HepG2 (cell line): ENCODE data around the gene GLRX5. TPM values are rescaled to one million over a fixed set of nuclear protein-coding genes. Genes with fewer than 3 reads are reported as not detected.

ENCODE experiments used
- ADNP ChIP-seq: sonication (generic); formaldehyde crosslinking; IDR thresholded peaks from 2 replicates; pipeline ENCODE4 v1.4.0; 2020; ENCODE audit warnings: missing genetic modification reagents
- GZF1 ChIP-seq: sonication (generic); formaldehyde crosslinking; IDR thresholded peaks from 2 replicates; pipeline ENCODE4 v1.5.1; 2020; ENCODE audit warnings: mild to moderate bottlenecking, missing genetic modification reagents
- NAIF1 ChIP-seq: sonication (generic); formaldehyde crosslinking; IDR thresholded peaks from 2 replicates; pipeline ENCODE4 v1.5.0; 2020; ENCODE audit warnings: mild to moderate bottlenecking, missing genetic modification reagents, borderline replicate concordance
- PAX8 ChIP-seq: sonication (generic); formaldehyde crosslinking; IDR thresholded peaks from 2 replicates; pipeline ENCODE4 v1.8.0; 2022; ENCODE audit warnings: mild to moderate bottlenecking, missing genetic modification reagents, borderline replicate concordance
- SAP130 ChIP-seq: IDR thresholded peaks from 2 replicates; pipeline ENCODE4 v1.6.1; 2016; ENCODE audit warnings: low read depth
- ZFX ChIP-seq: sonication (generic); formaldehyde crosslinking; IDR thresholded peaks from 2 replicates; pipeline ENCODE4 v1.4.0; 2020; ENCODE audit warnings: mild to moderate bottlenecking, low read depth, missing genetic modification reagents, moderate library complexity
- ZKSCAN1 ChIP-seq: fragments of 150-350 bp; IDR thresholded peaks from 2 replicates; pipeline ENCODE4 v1.6.1; 2014; ENCODE audit warnings: low read length
- ZMYM3 ChIP-seq: sonication (generic); formaldehyde crosslinking; IDR thresholded peaks from 2 replicates; pipeline ENCODE4 v1.5.1; 2020; ENCODE audit warnings: mild to moderate bottlenecking, missing genetic modification reagents
- ZNF235 ChIP-seq: sonication (generic); formaldehyde crosslinking; IDR thresholded peaks from 2 replicates; pipeline ENCODE4 v1.8.1; 2023; ENCODE audit warnings: mild to moderate bottlenecking, missing genetic modification reagents, borderline replicate concordance
- ZNF256 ChIP-seq: sonication (generic); formaldehyde crosslinking; conservative IDR thresholded peaks from 2 replicates; pipeline ENCODE4 v1.4.0; 2020; ENCODE audit warnings: missing genetic modification reagents
- ZNF3 ChIP-seq: IDR thresholded peaks from 2 replicates; pipeline ENCODE4 v1.7.0; 2017; ENCODE audit warnings: inconsistent platforms
- ZNF431 ChIP-seq: sonication (generic); formaldehyde crosslinking; IDR thresholded peaks from 2 replicates; pipeline ENCODE4 v1.9.0; 2022; ENCODE audit warnings: missing genetic modification reagents, low read depth, mild to moderate bottlenecking, borderline replicate concordance
- ZNF468 ChIP-seq: sonication (generic); formaldehyde crosslinking; IDR thresholded peaks from 2 replicates; pipeline ENCODE4 v1.8.0; 2022; ENCODE audit warnings: mild to moderate bottlenecking, moderate library complexity, missing genetic modification reagents
- ZNF569 ChIP-seq: sonication (generic); formaldehyde crosslinking; IDR thresholded peaks from 2 replicates; pipeline ENCODE4 v1.5.0; 2020; ENCODE audit warnings: mild to moderate bottlenecking, missing genetic modification reagents, moderate library complexity, borderline replicate concordance
- ZNF652 ChIP-seq: IDR thresholded peaks from 2 replicates; pipeline ENCODE4 v1.6.1; 2016; ENCODE audit warnings: low read depth, borderline replicate concordance
- ZNF7 ChIP-seq: IDR thresholded peaks from 2 replicates; pipeline ENCODE4 v1.6.1; 2016; ENCODE audit warnings: missing biosample characterization, missing genetic modification reagents
- ZNF782 ChIP-seq: sonication (generic); formaldehyde crosslinking; IDR thresholded peaks from 2 replicates; pipeline ENCODE4 v1.4.0; 2020; ENCODE audit warnings: missing genetic modification reagents, mild to moderate bottlenecking, borderline replicate concordance
- ZSCAN9 ChIP-seq: IDR thresholded peaks from 2 replicates; pipeline ENCODE4 v1.6.1; 2016; ENCODE audit warnings: borderline replicate concordance
- polyA plus RNA-seq, 8 experiments: library from polyadenylated mRNA; depleted of rRNA in 3 of 8; stranded (reverse) in 7 of 8; unstranded in 1 of 8; fragments of >200 nt; fragmentation: Illumina TruSeq in 4 of 8; extraction: Trizol in 4 of 8; gene quantifications; 2 replicates each; pipeline versions ENCODE4 v1.2.1 to v1.2.3, GENCODE V29; 2011 to 2016; ENCODE audit warnings: low read depth in 4 of 8, missing spikeins in 1 of 8, mixed read lengths in 1 of 8; ENCODE audit not compliant: insufficient read depth in 1 of 8
- total RNA-seq, 5 experiments: library from RNA; depleted of rRNA; stranded (reverse); fragments of >200 nt; fragmentation: Illumina TruSeq; extraction: Trizol; gene quantifications; 2 replicates each; pipeline ENCODE4 v1.2.3, GENCODE V29; 2016; ENCODE audit warnings: low read depth in 1 of 5
- TF ChIP-seq, protein P1 (sequence below), 2 experiments: IDR thresholded peaks; 2 replicates each; pipeline ENCODE4 v1.6.1; 2011 to 2012; ENCODE audit warnings: low read length in 2 of 2, borderline replicate concordance in 1 of 2, low read depth in 1 of 2, mild to moderate bottlenecking in 1 of 2, moderate library complexity in 1 of 2
- TF ChIP-seq, protein P2 (sequence below): sonication (generic); formaldehyde crosslinking; IDR thresholded peaks from 2 replicates; pipeline ENCODE4 v1.4.0; 2020; ENCODE audit warnings: missing genetic modification reagents
- TF ChIP-seq, protein P3 (sequence below): IDR thresholded peaks from 2 replicates; pipeline ENCODE4 v1.6.1; 2016; ENCODE audit warnings: low read depth
- TF ChIP-seq, protein P4 (sequence below): IDR thresholded peaks from 2 replicates; pipeline ENCODE4 v1.6.1; 2016

The GLRX5 gene
- total and polyA plus RNA-seq, 2 of the 13 experiments (the other 11 are each of a cell fraction or from before 2014, with no cell fraction given): 122 to 146 TPM

DNA sequence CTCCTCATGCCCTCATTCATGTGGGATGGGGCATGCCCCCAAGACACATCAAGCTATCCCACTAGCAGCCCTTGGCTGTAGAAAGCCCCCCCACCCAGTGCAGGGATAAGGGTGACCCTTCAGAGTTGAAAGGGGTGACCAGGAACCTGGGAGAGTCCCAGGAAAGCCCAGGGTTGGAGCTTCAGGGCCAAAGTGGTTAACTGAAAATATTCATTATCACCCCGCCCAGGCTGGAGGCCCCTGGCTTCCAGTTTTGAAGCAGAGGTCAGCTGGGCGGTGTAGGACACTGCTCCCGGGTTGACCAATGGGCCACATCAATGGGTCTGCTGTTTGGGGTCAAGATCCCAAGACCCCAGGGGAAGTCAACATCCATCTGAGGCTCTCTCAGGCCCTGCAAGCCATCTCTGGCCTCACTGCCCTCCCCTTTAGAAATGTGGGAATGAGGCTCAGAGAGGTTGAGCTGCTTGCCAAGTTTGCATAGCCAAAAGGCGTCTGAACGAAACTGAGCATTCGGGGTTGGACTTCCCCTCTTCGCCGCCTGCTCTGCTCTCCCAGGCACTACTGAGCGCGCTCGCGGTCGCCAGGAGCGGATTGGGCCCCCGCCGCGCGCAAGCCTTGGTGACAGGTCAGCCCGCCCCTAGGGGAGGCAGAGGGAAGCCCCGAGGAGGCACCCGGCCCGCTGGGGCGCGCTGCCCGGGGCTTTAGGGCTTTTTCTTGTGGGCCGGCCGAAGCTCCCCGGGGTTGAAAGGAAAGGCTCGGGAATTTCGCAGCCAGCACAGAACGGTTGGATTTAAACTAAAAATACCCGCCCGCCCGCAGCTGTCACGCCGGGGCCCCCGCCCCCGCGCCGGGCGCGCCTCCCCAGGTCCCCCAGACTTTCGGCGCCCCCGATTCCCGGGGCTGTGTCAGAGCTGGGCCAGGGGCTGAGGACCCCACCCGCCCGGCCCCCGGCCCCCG lies 19.0 kb upstream of the GLRX5 start (continued):
- TF ChIP-seq PAX8 (CRISPR knock-in tag) (no peak), ZNF235 (no peak), ADNP (CRISPR knock-in tag) (no peak), SAP130 (CRISPR knock-in tag) (peak; percentile 49; the same call in 1 of the 2 replicates), ZKSCAN1 (no peak), ZMYM3 (CRISPR knock-in tag) (peak; percentile 82), ZNF7 (CRISPR knock-in tag) (no peak), ZNF431 (no peak), GZF1 (CRISPR knock-in tag) (no peak), ZFX (CRISPR knock-in tag) (no peak), ZNF569 (CRISPR knock-in tag) (no peak), ZNF652 (CRISPR knock-in tag) (no peak), ZSCAN9 (CRISPR knock-in tag) (no peak; the same call in 1 of the 2 replicates), ZNF256 (CRISPR knock-in tag) (no peak), ZNF782 (no peak), ZNF3 (no peak), NAIF1 (CRISPR knock-in tag) (no peak), ZNF468 (no peak)
- TF ChIP-seq, protein P1, sequence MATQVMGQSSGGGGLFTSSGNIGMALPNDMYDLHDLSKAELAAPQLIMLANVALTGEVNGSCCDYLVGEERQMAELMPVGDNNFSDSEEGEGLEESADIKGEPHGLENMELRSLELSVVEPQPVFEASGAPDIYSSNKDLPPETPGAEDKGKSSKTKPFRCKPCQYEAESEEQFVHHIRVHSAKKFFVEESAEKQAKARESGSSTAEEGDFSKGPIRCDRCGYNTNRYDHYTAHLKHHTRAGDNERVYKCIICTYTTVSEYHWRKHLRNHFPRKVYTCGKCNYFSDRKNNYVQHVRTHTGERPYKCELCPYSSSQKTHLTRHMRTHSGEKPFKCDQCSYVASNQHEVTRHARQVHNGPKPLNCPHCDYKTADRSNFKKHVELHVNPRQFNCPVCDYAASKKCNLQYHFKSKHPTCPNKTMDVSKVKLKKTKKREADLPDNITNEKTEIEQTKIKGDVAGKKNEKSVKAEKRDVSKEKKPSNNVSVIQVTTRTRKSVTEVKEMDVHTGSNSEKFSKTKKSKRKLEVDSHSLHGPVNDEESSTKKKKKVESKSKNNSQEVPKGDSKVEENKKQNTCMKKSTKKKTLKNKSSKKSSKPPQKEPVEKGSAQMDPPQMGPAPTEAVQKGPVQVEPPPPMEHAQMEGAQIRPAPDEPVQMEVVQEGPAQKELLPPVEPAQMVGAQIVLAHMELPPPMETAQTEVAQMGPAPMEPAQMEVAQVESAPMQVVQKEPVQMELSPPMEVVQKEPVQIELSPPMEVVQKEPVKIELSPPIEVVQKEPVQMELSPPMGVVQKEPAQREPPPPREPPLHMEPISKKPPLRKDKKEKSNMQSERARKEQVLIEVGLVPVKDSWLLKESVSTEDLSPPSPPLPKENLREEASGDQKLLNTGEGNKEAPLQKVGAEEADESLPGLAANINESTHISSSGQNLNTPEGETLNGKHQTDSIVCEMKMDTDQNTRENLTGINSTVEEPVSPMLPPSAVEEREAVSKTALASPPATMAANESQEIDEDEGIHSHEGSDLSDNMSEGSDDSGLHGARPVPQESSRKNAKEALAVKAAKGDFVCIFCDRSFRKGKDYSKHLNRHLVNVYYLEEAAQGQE (IDR thresholded peaks at IDR 0.05; ENCODE audit: borderline replicate concordance in 1 of 2, low read depth in 1 of 2, low read length in 2 of 2): no peak
- TF ChIP-seq, protein P2, sequence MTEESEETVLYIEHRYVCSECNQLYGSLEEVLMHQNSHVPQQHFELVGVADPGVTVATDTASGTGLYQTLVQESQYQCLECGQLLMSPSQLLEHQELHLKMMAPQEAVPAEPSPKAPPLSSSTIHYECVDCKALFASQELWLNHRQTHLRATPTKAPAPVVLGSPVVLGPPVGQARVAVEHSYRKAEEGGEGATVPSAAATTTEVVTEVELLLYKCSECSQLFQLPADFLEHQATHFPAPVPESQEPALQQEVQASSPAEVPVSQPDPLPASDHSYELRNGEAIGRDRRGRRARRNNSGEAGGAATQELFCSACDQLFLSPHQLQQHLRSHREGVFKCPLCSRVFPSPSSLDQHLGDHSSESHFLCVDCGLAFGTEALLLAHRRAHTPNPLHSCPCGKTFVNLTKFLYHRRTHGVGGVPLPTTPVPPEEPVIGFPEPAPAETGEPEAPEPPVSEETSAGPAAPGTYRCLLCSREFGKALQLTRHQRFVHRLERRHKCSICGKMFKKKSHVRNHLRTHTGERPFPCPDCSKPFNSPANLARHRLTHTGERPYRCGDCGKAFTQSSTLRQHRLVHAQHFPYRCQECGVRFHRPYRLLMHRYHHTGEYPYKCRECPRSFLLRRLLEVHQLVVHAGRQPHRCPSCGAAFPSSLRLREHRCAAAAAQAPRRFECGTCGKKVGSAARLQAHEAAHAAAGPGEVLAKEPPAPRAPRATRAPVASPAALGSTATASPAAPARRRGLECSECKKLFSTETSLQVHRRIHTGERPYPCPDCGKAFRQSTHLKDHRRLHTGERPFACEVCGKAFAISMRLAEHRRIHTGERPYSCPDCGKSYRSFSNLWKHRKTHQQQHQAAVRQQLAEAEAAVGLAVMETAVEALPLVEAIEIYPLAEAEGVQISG: peak; percentile 34; the same call in 1 of the 2 replicates
- TF ChIP-seq, protein P3, sequence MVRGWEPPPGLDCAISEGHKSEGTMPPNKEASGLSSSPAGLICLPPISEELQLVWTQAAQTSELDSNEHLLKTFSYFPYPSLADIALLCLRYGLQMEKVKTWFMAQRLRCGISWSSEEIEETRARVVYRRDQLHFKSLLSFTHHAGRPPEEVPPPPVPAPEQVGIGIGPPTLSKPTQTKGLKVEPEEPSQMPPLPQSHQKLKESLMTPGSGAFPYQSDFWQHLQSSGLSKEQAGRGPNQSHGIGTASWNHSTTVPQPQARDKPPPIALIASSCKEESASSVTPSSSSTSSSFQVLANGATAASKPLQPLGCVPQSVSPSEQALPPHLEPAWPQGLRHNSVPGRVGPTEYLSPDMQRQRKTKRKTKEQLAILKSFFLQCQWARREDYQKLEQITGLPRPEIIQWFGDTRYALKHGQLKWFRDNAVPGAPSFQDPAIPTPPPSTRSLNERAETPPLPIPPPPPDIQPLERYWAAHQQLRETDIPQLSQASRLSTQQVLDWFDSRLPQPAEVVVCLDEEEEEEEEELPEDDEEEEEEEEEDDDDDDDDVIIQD (CRISPR knock-in tag): no peak
- TF ChIP-seq, protein P4, sequence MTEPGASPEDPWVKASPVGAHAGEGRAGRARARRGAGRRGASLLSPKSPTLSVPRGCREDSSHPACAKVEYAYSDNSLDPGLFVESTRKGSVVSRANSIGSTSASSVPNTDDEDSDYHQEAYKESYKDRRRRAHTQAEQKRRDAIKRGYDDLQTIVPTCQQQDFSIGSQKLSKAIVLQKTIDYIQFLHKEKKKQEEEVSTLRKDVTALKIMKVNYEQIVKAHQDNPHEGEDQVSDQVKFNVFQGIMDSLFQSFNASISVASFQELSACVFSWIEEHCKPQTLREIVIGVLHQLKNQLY (CRISPR knock-in tag): no peak
